Fibroblast of villous mesenchyme (primary cell): Measurements from ENCODE around the gene AMH. TPM values are rescaled to one million over a fixed set of nuclear protein-coding genes. Genes with fewer than 3 reads are reported as not detected.

ENCODE experiments used
- DNase-seq: peaks from one replicate; pipeline ENCODE4 v3.0.0-alpha.2; 2010; ENCODE audit warnings: low read depth
- H3K4me3 ChIP-seq: 2 replicates; pipeline ENCODE4 v1.5.1; 2011; ENCODE audit warnings: low read depth, mild to moderate bottlenecking, low read length
- total RNA-seq: library from RNA; depleted of rRNA; stranded (reverse); fragments of >200 nt; gene quantifications from 2 replicates; pipeline ENCODE4 v1.2.3, GENCODE V29; 2012
- TF ChIP-seq, protein P1 (sequence below): IDR thresholded peaks from 2 replicates; pipeline ENCODE4 v1.5.1; 2012; ENCODE audit warnings: low read depth, mild to moderate bottlenecking, low read length; ENCODE audit not compliant: insufficient read depth

AMH gene
- total RNA-seq, 1 donor, result 1.3 TPM

DNA sequence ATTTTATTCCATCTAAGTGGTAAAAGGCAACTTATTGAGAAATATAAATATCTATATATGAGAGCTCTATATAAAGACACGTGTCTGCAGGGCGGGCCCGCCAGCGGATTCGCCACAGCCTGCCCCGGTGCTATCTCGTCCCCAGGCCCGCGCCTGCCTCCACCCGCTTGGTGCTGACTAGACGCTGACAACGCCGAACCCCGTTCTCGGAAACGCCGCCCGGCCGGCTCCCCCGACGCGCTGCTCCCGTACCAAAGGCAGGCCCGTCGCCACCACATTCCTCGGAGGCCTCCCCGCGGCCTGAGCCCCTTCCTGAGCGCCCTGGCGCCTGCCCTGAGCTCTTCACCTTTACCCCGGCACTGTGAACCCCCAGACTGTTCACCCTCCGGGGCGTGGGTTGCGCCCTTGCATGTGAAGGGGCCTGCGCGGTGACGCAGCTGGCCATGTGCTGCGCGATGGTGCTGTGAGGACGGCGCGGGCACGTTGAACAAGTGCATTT lies 19.0 kb upstream of the AMH start:
- TF ChIP-seq, protein P1, sequence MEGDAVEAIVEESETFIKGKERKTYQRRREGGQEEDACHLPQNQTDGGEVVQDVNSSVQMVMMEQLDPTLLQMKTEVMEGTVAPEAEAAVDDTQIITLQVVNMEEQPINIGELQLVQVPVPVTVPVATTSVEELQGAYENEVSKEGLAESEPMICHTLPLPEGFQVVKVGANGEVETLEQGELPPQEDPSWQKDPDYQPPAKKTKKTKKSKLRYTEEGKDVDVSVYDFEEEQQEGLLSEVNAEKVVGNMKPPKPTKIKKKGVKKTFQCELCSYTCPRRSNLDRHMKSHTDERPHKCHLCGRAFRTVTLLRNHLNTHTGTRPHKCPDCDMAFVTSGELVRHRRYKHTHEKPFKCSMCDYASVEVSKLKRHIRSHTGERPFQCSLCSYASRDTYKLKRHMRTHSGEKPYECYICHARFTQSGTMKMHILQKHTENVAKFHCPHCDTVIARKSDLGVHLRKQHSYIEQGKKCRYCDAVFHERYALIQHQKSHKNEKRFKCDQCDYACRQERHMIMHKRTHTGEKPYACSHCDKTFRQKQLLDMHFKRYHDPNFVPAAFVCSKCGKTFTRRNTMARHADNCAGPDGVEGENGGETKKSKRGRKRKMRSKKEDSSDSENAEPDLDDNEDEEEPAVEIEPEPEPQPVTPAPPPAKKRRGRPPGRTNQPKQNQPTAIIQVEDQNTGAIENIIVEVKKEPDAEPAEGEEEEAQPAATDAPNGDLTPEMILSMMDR, result no peak
- DNase-seq, result no peak
- H3K4me3 ChIP-seq, result no peak overlapping the region

GRCh38 chr19:2230807-2231533 lies 18.2 kb upstream of the AMH start:
- TF ChIP-seq, protein P1, result no peak
- no peak overlapping the region for H3K4me3 ChIP-seq
- no peak for DNase-seq

DNA sequence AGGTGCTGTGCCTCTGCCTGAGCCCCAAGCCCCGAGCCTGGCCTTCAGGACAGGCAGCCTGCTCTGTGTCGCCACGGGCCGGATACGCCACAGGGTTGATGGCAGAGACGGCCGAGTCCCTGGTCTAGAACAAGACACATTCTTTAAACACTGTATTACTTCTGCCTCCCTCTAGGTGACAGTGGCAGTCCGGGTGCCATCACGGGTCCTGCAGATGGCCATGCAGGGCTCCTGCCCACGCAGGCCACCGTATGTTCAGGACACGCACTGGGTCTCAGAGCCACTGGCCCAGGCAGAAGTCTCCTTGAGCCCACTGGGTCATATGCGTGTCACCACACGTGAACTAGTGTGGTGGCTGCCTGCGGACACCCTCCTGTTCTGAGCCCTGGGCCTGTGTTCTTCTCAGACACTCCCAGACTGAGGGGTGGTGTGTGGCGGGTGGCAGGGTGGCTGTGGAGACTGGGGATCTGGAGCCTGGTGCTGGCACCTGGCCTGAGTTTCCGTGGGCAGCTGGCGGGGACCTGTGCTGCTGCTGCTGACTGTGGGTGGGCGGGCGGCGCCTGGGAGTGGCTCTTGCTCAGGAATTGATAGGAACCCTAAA lies 17.4 kb upstream of the AMH start:
- TF ChIP-seq, protein P1, result no peak
- no peak for DNase-seq
- H3K4me3 ChIP-seq, result no peak overlapping the region

GRCh38 chr19:2232286-2233151 lies 16.6 kb upstream of the AMH start:
- H3K4me3 ChIP-seq, result no peak overlapping the region
- DNase-seq, result no peak
- TF ChIP-seq, protein P1, result no peak

GRCh38 chr19:2233601-2234280 lies 15.4 kb upstream of the AMH start:
- TF ChIP-seq, protein P1, result no peak
- no peak for DNase-seq
- no peak overlapping the region for H3K4me3 ChIP-seq

- TF ChIP-seq, protein P1, result no peak
- no peak for DNase-seq
- peak overlapping the region; percentile 80 for H3K4me3 ChIP-seq
These were observed 14.1 kb upstream of the AMH start for GRCh38 chr19:2234996-2235380.
